Stimulated activated effector memory CD8-positive, alpha-beta T cell treated with anti-CD3 and anti-CD28 coated beads, Interleukin-12 subunit alpha, Interleukin-12 subunit beta, amount 100 ng/mL, for 72 hours (primary cell): ENCODE measurements around the gene ATP5ME.
"Not testable (repeated sequence)": the region's sequence is repeated elsewhere in the genome, so short reads cannot be mapped to it uniquely, and the experiment has no call there.

ENCODE experiments used
- ATAC-seq: fragments of 150-1000 bp; cut with Tn5 transposase; 2 replicates; pipeline ENCODE4 v1.10.0; 2021
- DNase-seq, 2 donors: peaks; one replicate each; pipeline ENCODE4 v3.0.0; 2021 to 2022; ENCODE audit warnings: low spot score in 2 of 2
- H3K27ac Mint-ChIP-seq: one replicate; pipeline ENCODE4 v1.8.0; 2022; ENCODE audit warnings: mild to moderate bottlenecking, mixed read lengths
- H3K36me3 Mint-ChIP-seq: one replicate; pipeline ENCODE4 v1.8.0; 2022; ENCODE audit warnings: mild to moderate bottlenecking, mixed read lengths
- H3K4me1 Mint-ChIP-seq: one replicate; pipeline ENCODE4 v1.8.0; 2022; ENCODE audit warnings: mixed read lengths
- H3K4me3 Mint-ChIP-seq: one replicate; pipeline ENCODE4 v1.8.0; 2022; ENCODE audit warnings: mild to moderate bottlenecking, mixed read lengths
- H3K9me3 Mint-ChIP-seq: one replicate; pipeline ENCODE4 v1.8.0; 2022; ENCODE audit warnings: mixed read lengths

Gene ATP5ME

DNA sequence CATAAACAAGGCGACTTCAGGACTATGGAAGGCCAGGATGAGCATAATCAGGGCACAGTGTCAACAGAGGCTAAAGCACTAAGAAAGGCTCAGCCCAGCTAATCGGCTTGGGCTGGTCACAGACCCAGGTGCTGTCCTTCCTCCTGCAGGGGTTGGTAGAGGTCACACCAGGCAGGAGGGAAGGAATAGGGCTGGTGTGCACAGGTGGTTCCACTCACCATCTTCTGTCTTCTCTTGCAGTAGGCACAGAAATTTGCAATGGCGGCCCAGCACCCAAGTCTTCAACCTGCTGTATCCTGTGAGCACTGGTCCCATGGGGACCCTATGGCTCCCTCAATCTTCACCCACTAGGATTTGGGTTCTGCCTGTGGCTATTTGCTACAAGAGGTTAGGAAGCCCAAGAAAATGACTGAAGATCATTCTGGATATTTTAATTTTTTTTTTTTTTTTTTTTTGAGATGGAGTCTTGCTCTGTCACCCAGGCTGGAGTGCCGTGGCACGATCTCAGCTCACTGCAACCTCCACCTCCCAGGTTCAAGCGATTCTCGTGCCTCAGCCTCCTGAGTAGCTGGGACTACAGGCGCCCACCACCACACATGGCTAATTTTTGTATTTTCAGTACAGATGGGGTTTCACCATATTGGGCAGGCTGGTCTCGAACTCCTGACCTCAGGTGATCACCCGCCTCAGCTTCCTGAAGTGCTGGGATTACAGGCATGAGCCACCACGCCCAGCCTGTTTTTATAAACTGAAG is 4.1 kb downstream of the ATP5ME start:
- not testable (repeated sequence) for H3K4me3 Mint-ChIP-seq, DNase-seq, H3K9me3 Mint-ChIP-seq, ATAC-seq, H3K27ac Mint-ChIP-seq
- Mint-ChIP-seq H3K4me1 (peaks cover 13% of the 10 kb centered on the region), H3K36me3 (peaks cover 48% of the 10 kb centered on the region)

DNA sequence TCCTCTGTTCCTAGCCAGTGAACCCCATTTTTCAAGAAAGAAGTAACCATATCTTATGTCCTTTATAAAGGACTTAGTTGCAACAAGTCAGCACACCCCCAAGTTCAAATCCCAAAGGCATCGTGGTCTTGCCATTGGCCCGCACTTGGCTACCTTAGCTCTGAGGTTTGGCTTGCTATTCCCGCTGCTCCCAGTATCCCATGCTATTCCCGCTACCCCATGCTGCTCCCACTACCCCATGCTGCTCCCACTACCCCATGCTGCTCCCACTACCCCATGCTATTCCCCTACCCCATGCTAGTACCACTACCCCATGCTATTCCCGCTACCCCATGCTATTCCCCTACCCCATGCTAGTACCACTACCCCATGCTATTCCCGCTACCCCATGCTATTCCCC is 5.9 kb downstream of the ATP5ME start:
- peaks cover 18% of the 10 kb centered on the region for H3K4me1 Mint-ChIP-seq
- not testable (repeated sequence) for H3K27ac Mint-ChIP-seq, H3K4me3 Mint-ChIP-seq

DNA sequence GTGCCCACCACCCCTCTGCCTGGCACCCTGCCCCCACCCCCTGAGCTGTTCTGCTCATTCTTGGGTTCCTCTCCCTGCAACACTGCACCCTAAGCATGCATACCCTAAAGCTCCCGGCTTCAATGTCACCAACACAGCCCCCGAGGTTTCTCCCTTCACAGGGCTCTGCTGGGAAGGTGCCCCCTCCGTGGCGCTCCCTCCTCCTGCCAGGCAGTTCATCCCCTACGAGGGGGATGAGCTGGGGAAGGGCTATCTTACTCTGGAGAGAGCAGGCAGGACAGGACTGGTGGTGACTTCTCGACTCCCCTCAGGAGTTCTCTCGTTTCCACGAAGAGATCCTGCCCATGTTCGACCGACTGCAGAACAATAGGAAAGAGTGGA is 6.5 kb downstream of the ATP5ME start:
- DNase-seq (no peak), ATAC-seq (no peak)
- Mint-ChIP-seq H3K36me3 (peaks cover 25% of the 10 kb centered on the region), H3K9me3 (no peaks in the 10 kb centered on the region), H3K27ac (no peak overlapping the region), H3K4me3 (no peak overlapping the region), H3K4me1 (peaks cover 14% of the 10 kb centered on the region)

More for the DNA sequence above, 5.9 kb downstream of the ATP5ME start:
- peaks cover 32% of the 10 kb centered on the region for H3K36me3 Mint-ChIP-seq
- H3K9me3 Mint-ChIP-seq, ATAC-seq, DNase-seq: not testable (repeated sequence)

DNA sequence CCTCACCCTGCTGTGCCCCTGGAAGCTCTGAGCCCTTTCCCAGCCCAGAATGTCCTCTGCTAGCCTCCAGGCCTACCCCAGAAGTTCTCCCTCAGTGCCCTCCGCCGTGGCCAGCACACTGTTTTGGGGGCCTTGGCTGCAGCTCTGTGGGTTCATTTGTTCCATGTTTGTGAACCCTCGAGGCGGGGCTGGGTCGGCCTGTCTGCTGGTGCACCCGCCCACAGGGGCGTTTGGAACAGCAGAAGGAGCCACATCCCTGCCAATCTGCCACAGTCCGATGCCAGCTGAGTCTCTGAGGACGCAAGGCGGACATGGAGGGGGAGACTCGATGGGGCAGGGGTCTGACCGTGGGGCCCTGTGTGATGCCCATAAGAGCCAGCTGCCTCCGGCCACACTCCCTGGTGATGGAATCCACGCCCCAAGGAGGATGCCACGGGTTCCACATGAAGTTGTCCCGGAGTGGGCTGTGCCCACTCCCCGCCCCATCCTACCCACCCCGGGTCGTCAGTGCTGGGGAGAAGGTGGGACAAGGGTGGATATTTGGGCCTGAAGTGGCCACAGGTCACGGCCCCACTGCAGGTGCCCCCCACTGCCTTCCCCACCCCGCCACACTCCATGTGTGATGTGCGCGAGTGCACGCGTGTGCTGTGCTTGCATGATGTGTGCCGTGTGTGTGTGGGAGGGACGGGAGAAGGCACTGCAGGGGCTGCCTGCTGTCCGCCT is 7.1 kb downstream of the ATP5ME start:
- ATAC-seq (no peak), DNase-seq (no peak)
- Mint-ChIP-seq H3K4me1 (peaks cover 14% of the 10 kb centered on the region), H3K4me3 (no peak overlapping the region), H3K9me3 (no peaks in the 10 kb centered on the region), H3K27ac (no peak overlapping the region), H3K36me3 (peaks cover 19% of the 10 kb centered on the region)

DNA sequence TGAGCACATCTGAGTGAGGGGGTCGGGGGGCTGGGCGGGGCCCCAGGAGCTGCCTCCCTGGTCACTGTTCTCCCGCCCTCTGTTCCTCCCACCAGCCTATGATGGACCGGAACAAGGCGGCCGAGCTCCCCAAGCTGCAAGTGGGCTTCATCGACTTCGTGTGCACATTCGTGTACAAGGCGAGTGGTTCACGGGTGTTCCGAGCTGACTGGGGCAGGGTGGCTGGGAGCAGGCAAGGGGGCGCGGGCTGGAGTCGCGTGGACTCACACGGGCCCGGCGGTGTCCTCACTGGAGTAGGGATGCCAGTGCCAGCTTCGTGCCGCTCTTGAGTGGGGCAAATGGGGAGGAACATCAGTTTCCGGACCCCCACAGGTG is 7.7 kb downstream of the ATP5ME start:
- Mint-ChIP-seq H3K4me1 (peaks cover 14% of the 10 kb centered on the region), H3K4me3 (no peak overlapping the region), H3K36me3 (peaks cover 14% of the 10 kb centered on the region), H3K27ac (no peak overlapping the region), H3K9me3 (no peaks in the 10 kb centered on the region)
- no peak for ATAC-seq
- no peak for DNase-seq

DNA sequence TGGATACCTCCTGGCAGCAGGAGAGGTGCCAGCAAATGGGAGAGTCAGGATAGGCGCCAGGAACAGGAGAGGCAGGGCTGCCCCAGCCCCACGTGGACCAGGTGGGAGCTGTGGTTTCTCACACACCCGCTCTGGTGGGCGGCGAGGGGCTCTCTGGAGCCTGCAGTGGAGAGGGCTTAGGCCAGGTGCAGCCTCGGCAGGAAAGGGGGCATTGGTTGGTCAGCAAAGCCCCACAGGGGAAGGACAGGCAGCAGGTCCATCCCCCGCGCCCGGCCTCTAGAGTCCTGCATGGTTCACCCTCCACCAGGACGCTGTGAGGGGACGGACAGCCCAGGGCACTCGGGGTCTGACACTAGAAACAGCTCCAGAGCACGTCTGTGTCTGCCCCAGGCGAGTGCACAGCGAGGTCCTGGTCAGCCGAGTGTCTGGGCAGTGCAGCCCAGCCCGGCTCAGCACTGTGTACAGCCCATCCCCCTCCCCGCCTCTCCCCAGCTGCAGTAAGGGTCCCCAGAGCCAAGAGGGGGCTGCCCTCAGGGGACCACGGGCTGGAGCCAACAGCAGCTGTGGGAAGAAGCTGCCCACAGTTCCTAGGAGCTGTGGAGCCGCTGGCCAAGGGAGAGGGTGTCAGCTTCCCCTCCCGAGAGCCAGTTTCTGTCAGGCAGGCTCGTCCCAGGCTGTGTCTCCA is 8.2 kb downstream of the ATP5ME start:
- ATAC-seq = no peak
- no peak overlapping the region for H3K4me3 Mint-ChIP-seq
- no peak overlapping the region for H3K27ac Mint-ChIP-seq

DNA sequence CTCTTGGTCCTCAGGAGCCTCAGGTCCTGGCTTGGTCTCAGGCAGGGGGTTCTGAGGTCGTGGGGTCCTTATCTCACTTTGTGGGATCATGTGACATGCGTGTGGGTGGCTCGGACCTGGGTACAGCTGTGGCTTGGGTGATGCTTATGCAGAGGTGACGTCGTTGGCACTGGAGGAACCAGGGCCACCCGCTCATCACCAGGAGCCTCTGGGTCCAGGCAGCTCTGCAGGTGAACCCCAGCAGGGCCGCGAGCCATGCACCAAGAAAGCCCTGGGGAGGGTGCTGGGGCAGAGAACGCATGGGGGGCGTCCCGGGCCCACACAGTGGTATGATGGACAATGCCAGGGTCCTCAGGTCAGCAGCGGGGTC is 8.7 kb downstream of the ATP5ME start:
- no peak overlapping the region for H3K27ac Mint-ChIP-seq
- H3K9me3 Mint-ChIP-seq = no peaks in the 10 kb centered on the region
- peaks cover 14% of the 10 kb centered on the region for H3K4me1 Mint-ChIP-seq
- peaks cover 3% of the 10 kb centered on the region for H3K36me3 Mint-ChIP-seq
- no peak for DNase-seq
- peak overlapping the region; percentile 76 for H3K4me3 Mint-ChIP-seq
- ATAC-seq = no peak

More for the DNA sequence above, 8.2 kb downstream of the ATP5ME start:
- H3K4me1 Mint-ChIP-seq = peaks cover 14% of the 10 kb centered on the region
- peaks cover 8% of the 10 kb centered on the region for H3K36me3 Mint-ChIP-seq
- no peak for DNase-seq
- H3K9me3 Mint-ChIP-seq = no peaks in the 10 kb centered on the region

DNA sequence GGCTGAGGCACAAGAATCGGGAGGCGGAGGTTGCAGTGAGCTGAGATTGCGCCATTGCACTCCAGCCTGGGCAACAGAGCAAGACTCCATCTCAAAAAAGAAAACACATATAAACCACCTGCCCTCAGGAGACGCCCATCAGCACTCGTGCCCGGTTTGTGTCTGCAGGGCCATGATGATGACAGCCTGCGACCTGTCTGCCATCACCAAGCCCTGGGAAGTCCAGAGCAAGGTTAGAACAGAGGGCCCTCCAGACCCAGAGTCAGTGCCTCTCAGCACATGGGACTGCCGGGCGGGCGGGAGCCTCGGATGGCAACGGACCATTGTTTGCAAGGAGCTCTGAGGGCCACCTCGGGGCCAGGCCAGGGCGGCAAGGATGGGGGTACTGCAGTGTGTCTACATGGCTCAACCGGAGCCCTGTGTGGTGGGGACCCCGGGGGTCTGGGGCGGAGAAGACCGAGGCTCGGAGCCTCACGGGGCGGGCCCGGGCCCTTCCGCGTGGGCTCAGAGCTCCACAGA is 9.3 kb downstream of the ATP5ME start:
- no peaks in the 10 kb centered on the region for H3K36me3 Mint-ChIP-seq
- ATAC-seq (no peak), DNase-seq (no peak)
- peaks cover 14% of the 10 kb centered on the region for H3K4me1 Mint-ChIP-seq
- H3K4me3 Mint-ChIP-seq = peak overlapping the region; percentile 76
- peak overlapping the region; percentile 89 for H3K27ac Mint-ChIP-seq
- H3K9me3 Mint-ChIP-seq = no peaks in the 10 kb centered on the region

DNA sequence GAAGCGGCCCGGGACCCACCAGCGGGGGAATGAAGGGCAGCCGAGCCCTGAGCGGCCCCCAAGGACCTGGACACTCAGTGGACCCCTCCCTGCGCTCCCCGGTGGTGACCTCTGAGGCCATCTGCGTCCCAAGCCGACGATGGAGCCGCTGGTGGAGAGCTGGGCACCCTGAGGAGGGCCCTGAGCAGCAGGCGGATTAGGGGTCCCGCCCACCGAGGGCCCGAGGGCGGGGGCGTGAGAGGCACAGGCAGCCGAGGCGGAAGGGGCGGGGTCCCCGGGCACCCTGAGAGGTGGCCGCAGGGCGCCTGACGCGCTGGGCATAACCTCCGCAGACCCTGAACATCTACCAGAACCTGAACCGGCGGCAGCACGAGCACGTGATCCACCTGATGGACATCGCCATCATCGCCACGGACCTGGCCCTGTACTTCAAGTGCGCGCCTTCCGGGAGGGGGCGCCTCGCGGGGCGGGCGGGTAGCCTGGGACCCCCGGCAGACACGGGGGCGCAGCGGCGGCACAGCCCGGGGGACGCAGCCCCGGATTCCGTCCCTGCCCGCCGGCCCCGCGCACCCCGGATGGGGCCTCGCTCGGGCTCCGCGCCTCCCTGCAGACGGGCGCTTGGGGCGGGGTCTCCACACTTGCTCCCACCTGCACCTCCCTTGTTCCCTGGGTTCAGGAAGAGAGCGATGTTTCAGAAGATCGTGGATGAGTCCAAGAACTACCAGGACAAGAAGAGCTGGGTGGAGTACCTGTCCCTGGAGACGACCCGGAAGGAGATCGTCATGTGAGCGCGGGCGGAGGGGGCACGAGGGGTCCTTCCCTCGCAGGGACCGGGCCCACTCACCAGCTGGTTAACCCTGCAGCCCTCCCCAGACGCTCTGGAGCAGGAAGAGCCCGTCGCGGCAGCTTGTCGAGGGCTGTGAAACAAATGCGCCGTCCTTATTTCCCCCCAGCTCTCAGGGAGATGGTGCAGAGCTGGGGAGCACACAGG is 10.3 kb downstream of the ATP5ME start:
- H3K4me1 Mint-ChIP-seq = peaks cover 22% of the 10 kb centered on the region

DNA sequence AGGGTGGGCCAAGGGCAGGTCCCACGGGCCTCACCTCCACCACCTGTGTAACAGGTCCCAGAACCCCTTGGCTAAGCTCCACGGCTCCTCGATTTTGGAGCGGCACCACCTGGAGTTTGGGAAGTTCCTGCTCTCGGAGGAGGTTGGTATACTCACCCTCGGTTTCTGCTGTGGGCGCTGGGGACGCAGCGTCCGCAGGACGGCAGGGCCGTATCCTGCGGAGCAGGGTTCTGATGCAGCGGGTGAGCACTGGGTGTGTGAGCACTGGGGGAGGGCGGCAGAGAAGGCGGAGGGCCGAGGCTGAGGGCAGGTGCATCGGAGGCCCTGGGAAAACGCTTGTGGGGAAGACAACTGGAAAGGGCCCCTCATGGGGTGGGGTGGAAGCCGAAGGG is 11.0 kb downstream of the ATP5ME start:
- Mint-ChIP-seq H3K4me1 (peaks cover 22% of the 10 kb centered on the region), H3K27ac (peak overlapping the region; percentile 89), H3K9me3 (no peaks in the 10 kb centered on the region), H3K36me3 (no peaks in the 10 kb centered on the region), H3K4me3 (peak overlapping the region; percentile 76)
- DNase-seq (no peak), ATAC-seq (no peak)

More for the DNA sequence above, 10.3 kb downstream of the ATP5ME start:
- Mint-ChIP-seq H3K9me3 (no peaks in the 10 kb centered on the region), H3K36me3 (no peaks in the 10 kb centered on the region), H3K27ac (peak overlapping the region; percentile 89), H3K4me3 (peak overlapping the region; percentile 76)
- ATAC-seq (peak; percentile 84), DNase-seq (peak; percentile 61 to 83)

DNA sequence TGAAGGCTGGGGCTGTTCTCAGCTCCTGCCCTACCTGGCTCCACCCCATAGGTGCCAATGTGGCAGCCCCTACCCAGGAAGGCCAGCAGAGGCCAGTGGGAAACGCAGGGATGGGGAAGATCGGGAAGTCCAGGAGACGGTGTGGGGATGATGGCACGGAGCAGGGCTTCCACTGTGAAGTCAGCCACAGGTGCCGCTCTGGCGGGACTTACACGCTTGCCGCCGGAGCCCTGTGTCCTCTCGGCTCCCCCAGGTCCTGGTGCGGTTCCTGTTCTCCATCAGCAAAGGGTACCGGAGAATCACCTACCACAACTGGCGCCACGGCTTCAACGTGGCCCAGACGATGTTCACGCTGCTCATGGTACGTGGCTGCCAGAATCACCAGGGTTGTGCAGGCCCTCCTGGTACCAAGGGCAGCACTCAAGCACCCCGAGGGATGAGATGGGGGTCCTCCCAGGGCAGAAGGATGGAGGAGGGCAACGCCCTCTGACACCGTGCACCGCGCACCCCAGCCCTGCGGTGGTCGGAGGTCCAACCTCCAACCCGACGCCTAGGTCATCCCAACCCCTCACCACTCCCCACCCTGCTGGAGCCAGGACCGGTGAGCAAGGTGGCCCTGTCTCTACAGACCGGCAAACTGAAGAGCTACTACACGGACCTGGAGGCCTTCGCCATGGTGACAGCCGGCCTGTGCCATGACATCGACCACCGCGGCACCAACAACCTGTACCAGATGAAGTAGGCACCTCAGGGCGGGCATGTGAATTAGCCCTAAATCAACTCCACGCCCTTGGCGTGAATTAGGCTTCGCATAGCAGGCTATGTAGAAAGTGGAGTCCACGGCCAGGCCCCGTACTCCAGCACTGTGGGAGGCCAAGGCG is 12.0 kb downstream of the ATP5ME start:
- peaks cover 22% of the 10 kb centered on the region for H3K4me1 Mint-ChIP-seq
- no peaks in the 10 kb centered on the region for H3K9me3 Mint-ChIP-seq
- H3K36me3 Mint-ChIP-seq = no peaks in the 10 kb centered on the region
- peak overlapping the region; percentile 76 for H3K4me3 Mint-ChIP-seq
- ATAC-seq (no peak), DNase-seq (no peak)
- peak overlapping the region; percentile 89 for H3K27ac Mint-ChIP-seq

DNA sequence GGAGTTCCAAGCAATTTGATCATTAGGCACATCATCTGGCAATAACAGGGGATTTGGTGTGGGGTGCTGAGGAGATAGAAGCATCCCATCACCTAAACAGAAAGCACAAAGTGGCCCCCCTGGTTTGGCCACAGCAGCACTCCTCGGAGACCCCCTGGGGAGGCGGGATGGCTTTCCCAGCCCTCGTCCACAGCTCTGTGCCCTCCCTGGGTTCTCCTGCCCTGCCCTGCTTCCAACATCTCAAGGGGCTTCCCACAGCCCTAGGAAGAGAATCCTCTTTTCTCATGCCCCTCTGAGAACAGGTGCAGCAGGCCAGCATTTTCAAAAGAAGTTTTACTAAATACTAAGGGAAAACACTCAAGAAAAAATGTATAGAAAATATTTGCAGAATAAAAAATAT is 12.8 kb downstream of the ATP5ME start:
- Mint-ChIP-seq H3K4me1 (peaks cover 22% of the 10 kb centered on the region), H3K27ac (peak overlapping the region; percentile 63), H3K36me3 (no peaks in the 10 kb centered on the region), H3K9me3 (no peaks in the 10 kb centered on the region), H3K4me3 (no peak overlapping the region)
- ATAC-seq = no peak
- DNase-seq = no peak

DNA sequence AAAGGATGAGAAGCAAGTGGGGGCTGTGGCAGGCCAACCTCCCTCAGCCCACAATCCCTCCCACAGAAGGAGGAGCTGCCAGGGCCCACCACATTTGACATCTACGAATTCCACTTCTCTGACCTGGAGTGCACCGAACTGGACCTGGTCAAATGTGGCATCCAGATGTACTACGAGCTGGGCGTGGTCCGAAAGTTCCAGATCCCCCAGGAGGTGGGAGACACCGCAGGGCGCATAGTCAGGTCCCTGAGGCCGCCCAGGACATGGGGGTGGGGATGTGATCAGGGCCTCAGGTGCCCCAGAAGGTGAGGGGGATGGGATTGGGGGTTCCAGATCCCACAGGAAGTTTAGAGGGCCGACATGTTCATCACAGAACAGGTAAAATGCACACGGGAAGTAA is 13.7 kb downstream of the ATP5ME start:
- H3K36me3 Mint-ChIP-seq = no peaks in the 10 kb centered on the region
- no peak overlapping the region for H3K4me3 Mint-ChIP-seq
- no peak for ATAC-seq
- H3K4me1 Mint-ChIP-seq = peaks cover 20% of the 10 kb centered on the region
- no peak overlapping the region for H3K27ac Mint-ChIP-seq
- H3K9me3 Mint-ChIP-seq = no peaks in the 10 kb centered on the region
- no peak for DNase-seq

DNA sequence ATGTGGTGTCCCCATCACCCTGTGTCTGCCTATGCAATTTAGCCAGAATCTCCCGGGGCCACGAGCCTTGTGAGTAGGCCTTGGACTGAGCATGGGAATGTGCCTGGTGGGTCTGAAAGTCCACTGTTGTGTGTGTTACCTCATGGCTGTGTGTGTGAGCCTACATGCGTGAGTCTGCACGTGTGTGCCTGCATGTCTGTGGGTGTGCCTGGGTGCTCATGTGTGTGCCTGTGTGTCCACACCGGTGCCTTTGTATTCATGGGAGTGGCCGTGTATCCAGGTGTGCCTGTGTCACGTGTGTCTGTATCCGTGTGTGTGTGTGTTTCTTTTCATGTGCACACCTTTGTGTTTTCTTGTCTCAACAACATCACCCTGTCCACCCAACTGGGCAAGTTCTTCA is 14.2 kb downstream of the ATP5ME start:
- ATAC-seq (no peak), DNase-seq (no peak)
- Mint-ChIP-seq H3K27ac (no peak overlapping the region), H3K4me1 (peaks cover 16% of the 10 kb centered on the region), H3K9me3 (no peaks in the 10 kb centered on the region), H3K36me3 (no peaks in the 10 kb centered on the region), H3K4me3 (no peak overlapping the region)
